Transverse colon (tissue), 3 donors: ENCODE results near the gene PRSS27.

Experiments used
- POLR2A ChIP-seq: fragments of 450-650 bp; IDR thresholded peaks from one replicate; pipeline ENCODE4 v1.6.1; 2016; ENCODE audit warnings: antibody characterized with exemption, mild to moderate bottlenecking, moderate library complexity
- TF ChIP-seq, protein P1 (sequence below), 5 experiments: fragments of 200-600 bp in 3 of 5; fragments of 450-650 bp in 2 of 5; sonication (generic) in 3 of 5; IDR thresholded peaks; 1 replicate in 2 of 5; 2 replicates in 3 of 5; pipeline ENCODE4 v1.5.1; 2016 to 2017; ENCODE audit warnings: antibody characterized with exemption in 5 of 5, inconsistent platforms in 3 of 5, mild to moderate bottlenecking in 2 of 5, moderate library complexity in 1 of 5

DNA sequence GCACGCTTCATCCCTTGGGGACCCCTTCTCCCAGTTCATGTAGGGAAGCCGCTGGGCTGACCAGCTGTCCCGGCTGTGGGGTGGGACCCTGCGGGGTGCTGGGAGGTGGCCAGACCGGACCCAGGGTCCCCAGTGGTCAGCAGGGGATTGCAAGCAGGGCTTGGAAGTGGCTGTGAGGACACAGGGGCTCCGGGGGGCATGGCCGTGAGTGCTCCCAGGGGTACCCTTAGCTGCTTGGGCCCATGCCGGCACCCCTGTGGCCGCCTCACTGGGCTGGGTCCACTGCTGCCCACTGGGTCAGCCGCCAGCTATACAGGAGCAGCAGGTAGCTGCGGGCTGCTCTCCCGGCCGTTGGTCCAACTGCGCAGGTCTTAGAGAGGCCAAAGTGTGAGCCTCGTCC is 18.8 kb downstream of the PRSS27 start:
- TF ChIP-seq, protein P1, sequence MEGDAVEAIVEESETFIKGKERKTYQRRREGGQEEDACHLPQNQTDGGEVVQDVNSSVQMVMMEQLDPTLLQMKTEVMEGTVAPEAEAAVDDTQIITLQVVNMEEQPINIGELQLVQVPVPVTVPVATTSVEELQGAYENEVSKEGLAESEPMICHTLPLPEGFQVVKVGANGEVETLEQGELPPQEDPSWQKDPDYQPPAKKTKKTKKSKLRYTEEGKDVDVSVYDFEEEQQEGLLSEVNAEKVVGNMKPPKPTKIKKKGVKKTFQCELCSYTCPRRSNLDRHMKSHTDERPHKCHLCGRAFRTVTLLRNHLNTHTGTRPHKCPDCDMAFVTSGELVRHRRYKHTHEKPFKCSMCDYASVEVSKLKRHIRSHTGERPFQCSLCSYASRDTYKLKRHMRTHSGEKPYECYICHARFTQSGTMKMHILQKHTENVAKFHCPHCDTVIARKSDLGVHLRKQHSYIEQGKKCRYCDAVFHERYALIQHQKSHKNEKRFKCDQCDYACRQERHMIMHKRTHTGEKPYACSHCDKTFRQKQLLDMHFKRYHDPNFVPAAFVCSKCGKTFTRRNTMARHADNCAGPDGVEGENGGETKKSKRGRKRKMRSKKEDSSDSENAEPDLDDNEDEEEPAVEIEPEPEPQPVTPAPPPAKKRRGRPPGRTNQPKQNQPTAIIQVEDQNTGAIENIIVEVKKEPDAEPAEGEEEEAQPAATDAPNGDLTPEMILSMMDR (IDR thresholded peaks at IDR 0.05): no peak
- TF ChIP-seq POLR2A: no peak
